Loucy (cell line): ENCODE measurements around the gene TSEN54.

Experiments
- CTCF ChIP-seq: fragments of 200-600 bp; sonication (generic); conservative IDR thresholded peaks from 2 replicates; pipeline ENCODE4 v1.5.1; 2014; ENCODE audit warnings: mild to moderate bottlenecking, antibody characterized with exemption, low read length
- EZH2phosphoT487 ChIP-seq: fragments of 200-600 bp; IDR thresholded peaks from 2 replicates; pipeline ENCODE4 v1.6.1; 2018; ENCODE audit warnings: antibody characterized with exemption, mild to moderate bottlenecking, moderate library complexity, borderline replicate concordance

GRCh38 chr17:75468291-75468754 is 48.0 kb upstream of the TSEN54 start:
- no peak for TF ChIP-seq CTCF
- TF ChIP-seq EZH2phosphoT487, result no peak
